ENCODE results near the gene PTX4.
"Not testable (repeated sequence)": the region's sequence is repeated elsewhere in the genome, so short reads cannot be mapped to it uniquely, and the experiment has no call there.

PTX4 gene

GRCh38 chr16:1442697-1443096 lies 46.0 kb downstream of the PTX4 start:
- DNase-seq, result no peak

GRCh38 chr16:1441391-1441829 lies 47.3 kb downstream of the PTX4 start:
- DNase-seq, result no peak

DNA sequence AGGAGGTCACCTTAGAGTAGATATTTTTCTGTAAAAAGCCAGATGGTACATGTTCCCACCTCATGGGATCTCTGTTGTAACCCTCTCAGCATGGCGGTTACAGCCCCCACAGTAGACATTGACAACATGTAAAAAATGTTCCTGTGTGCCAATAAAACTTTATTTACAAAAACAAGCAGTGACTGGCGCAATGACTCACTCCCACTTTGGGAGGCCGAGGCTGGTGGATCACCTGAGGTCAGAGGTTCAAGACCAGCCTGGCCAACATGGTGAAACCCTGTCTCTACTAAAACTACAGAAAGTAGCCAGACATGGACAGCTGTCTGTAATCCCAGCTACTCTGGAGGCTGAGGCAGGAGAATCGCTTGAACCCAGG lies 49.1 kb downstream of the PTX4 start:
- not testable (repeated sequence) for DNase-seq

DNA sequence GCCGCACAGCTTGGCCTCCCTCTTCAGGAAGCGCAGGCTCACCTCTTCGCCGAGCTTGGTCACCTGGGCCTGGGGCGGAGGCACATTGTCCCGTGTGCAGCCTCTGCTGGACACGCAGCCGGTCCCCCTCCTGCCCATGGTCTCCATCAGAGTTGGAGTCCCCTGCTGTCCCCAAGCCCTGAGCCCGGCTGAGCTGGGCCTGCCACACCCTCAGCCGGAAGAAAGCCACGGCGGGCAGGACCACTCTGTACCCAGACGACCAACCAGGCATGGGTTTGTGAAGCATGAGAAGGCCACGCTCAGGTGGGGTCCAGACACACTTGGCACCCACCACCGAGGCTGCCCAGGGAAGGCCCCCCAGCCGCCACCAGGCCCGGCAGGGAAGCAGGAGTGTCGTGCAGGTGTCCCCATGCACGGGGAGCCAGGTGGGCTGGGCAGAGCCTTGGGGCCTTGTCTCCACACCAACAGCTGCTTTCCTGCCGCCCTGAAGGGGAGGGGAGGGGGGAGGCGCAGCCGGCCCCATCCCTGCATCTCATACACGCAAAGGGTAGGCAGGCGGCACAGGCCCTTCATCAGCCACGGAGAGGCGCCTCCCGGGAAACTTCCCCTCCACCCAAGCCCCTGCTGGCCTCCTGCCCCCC lies 49.6 kb downstream of the PTX4 start:
- DNase-seq, result no peak

DNA sequence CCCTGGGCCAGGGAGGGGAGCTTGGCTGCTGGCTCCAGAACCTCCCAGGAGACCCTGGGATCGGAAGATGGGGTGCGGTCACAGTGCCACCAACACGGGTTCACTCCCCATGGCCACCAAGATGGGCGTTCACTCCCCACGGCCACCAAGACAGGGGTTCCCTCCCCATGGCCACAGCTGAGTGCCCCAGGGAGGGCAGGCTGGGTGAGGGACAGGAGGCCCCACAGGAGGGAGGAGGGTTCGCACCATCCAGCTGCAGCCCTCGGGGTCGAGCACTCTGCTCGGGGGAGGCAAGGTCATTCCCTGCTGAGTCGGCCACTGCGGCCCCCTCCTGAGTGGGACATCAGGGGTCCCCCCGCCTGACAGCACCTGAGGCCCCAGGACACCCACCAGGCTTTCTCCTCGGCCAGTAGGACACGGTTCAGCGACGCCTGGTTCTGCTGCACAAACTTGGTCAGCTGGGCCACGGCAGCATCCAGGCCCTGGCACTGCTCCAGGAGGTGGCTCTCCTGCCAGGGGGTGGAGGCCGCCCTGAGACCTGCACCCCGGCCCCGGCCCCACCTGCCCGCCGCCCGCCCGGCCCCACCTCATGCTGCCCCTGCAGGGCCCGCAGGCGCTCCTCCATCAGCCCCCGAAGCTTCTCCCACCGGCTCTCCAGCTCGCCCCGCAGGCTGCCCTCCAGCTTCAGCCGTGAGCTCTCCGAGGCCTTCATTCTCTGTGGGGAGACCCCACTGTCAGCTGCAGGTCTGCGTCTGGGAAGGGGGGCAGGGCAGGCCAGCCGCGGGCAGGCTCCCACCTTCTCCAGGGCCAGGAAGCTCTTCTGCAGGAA lies 50.3 kb downstream of the PTX4 start:
- DNase-seq, result no peak

- no peak for DNase-seq
Measured at GRCh38 chr16:1437606-1438005, 51.1 kb downstream of the PTX4 start.

GRCh38 chr16:1436731-1437355 lies 51.9 kb downstream of the PTX4 start:
- DNase-seq, result no peak

DNA sequence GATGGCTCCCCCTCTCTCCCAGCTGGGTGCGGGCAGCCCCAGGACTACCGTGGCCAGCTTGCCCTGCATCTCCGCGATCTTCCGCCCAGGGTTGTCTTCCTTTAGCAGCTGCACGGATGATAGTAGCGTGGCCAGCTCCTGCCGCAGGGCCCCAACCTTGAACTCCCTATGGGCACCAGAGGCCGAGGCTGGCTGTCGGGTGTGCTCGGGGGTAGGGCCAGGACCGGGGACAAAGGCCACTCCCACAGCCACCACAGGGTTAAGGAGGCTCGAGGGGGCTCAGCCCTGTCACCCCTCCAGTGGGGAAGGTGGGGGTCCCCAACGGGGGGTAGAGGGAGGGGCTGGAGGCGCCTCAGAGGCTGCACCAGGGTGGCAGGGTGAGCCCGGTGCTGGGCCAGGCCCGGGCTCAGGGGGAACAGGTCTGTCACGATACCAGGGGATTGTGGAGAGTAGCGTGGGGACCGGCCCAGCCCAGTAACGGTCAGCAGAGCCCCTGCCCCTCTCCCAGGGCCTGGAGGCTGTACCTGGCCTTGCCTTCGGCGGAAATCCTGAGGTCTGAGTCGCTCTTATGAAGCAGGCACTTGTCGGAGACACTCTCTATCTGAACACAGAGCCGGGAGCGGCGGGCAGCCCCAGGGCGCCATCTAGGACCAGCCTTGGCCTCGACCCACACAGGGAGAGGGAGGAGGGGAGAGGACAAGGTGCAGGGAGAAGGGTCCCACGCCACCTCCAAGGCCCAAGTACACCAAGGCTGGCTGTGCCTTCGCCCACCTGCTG lies 52.6 kb downstream of the PTX4 start:
- no peak for DNase-seq

Data from MV-4-11 (cell line).